H9 (cell line): ENCODE data around the gene CLIC1. TPM values are rescaled to one million over a fixed set of nuclear protein-coding genes. Genes with fewer than 3 reads are reported as not detected.

Experiments
- DNase-seq: peaks from one replicate; pipeline ENCODE4 v3.0.0-alpha.2; 2017
- H2AFZ ChIP-seq: one replicate; pipeline ENCODE4 v1.6.1; 2013; ENCODE audit warnings: mild to moderate bottlenecking, low read length, control low read depth, moderate library complexity
- H2AK5ac ChIP-seq: 2 replicates; pipeline ENCODE4 v1.6.1; 2013; ENCODE audit warnings: low read length, control low read depth, mixed read lengths; ENCODE audit not compliant: insufficient read length
- H2BK120ac ChIP-seq: one replicate; pipeline ENCODE4 v1.6.1; 2013; ENCODE audit warnings: low read depth, mild to moderate bottlenecking, low read length, control low read depth, inconsistent platforms; ENCODE audit not compliant: poor library complexity, severe bottlenecking
- H2BK12ac ChIP-seq: 2 replicates; pipeline ENCODE4 v1.6.1; 2013; ENCODE audit warnings: low read length, control low read depth, mixed read lengths, low read depth; ENCODE audit not compliant: insufficient read length
- H2BK15ac ChIP-seq: 2 replicates; pipeline ENCODE4 v1.6.1; 2013; ENCODE audit warnings: low read depth, low read length, control low read depth
- H2BK20ac ChIP-seq: one replicate; pipeline ENCODE4 v1.6.1; 2013; ENCODE audit warnings: low read depth, mild to moderate bottlenecking, low read length, control low read depth, inconsistent platforms; ENCODE audit not compliant: poor library complexity, severe bottlenecking
- H2BK5ac ChIP-seq: 2 replicates; pipeline ENCODE4 v1.6.1; 2013; ENCODE audit warnings: low read length, control low read depth, mixed read lengths; ENCODE audit not compliant: insufficient read length
- H3K14ac ChIP-seq: 2 replicates; pipeline ENCODE4 v1.6.1; 2013; ENCODE audit warnings: low read length, control low read depth; ENCODE audit not compliant: insufficient read depth
- H3K18ac ChIP-seq: 2 replicates; pipeline ENCODE4 v1.6.1; 2013; ENCODE audit warnings: low read depth, mild to moderate bottlenecking, mixed read lengths, low read length, control low read depth; ENCODE audit not compliant: insufficient read length
- H3K23ac ChIP-seq: 2 replicates; pipeline ENCODE4 v1.6.1; 2013; ENCODE audit warnings: low read length, control low read depth, mixed read lengths, low read depth; ENCODE audit not compliant: insufficient read length
- H3K23me2 ChIP-seq: 2 replicates; pipeline ENCODE4 v1.6.1; 2013; ENCODE audit warnings: low read depth, mild to moderate bottlenecking, mixed read lengths, low read length, control low read depth; ENCODE audit not compliant: insufficient read length, poor library complexity, severe bottlenecking
- H3K27ac ChIP-seq: 2 replicates; pipeline ENCODE4 v1.5.1; 2013; ENCODE audit warnings: low read length, control low read depth, mixed read lengths, low read depth; ENCODE audit not compliant: insufficient read length
- H3K27me3 ChIP-seq: 2 replicates; pipeline ENCODE4 v1.6.1; 2013; ENCODE audit warnings: low read length, control low read depth, inconsistent platforms; ENCODE audit not compliant: insufficient read depth
- H3K4ac ChIP-seq: 2 replicates; pipeline ENCODE4 v1.6.1; 2013; ENCODE audit warnings: low read depth, mild to moderate bottlenecking, control low read depth, inconsistent platforms, low read length, moderate library complexity
- H3K4me1 ChIP-seq: 2 replicates; pipeline ENCODE4 v1.6.1; 2013; ENCODE audit warnings: low read length, control low read depth, inconsistent platforms; ENCODE audit not compliant: insufficient read depth
- H3K4me2 ChIP-seq: 2 replicates; pipeline ENCODE4 v1.6.1; 2013; ENCODE audit warnings: low read length, control low read depth, mixed read lengths; ENCODE audit not compliant: insufficient read length, insufficient read depth
- H3K56ac ChIP-seq: 2 replicates; pipeline ENCODE4 v1.6.1; 2013; ENCODE audit warnings: low read depth, mild to moderate bottlenecking, mixed read lengths, low read length, control low read depth; ENCODE audit not compliant: insufficient read length
- H3K79me1 ChIP-seq: 2 replicates; pipeline ENCODE4 v1.6.1; 2013; ENCODE audit warnings: low read depth, mild to moderate bottlenecking, moderate library complexity, low read length, control low read depth, inconsistent platforms; ENCODE audit not compliant: insufficient read depth, poor library complexity, severe bottlenecking
- H3K79me2 ChIP-seq: 2 replicates; pipeline ENCODE4 v1.6.1; 2013; ENCODE audit warnings: low read length, control low read depth, inconsistent platforms; ENCODE audit not compliant: insufficient read depth
- H3K9ac ChIP-seq: 2 replicates; pipeline ENCODE4 v1.6.1; 2013; ENCODE audit warnings: low read length, control low read depth, mixed read lengths; ENCODE audit not compliant: insufficient read length; ENCODE audit errors: extremely low read depth
- H3K9me3 ChIP-seq: one replicate; pipeline ENCODE4 v1.6.1; 2013; ENCODE audit warnings: low read depth, low read length, inconsistent platforms; ENCODE audit not compliant: control insufficient read depth
- H3T11ph ChIP-seq: one replicate; pipeline ENCODE4 v1.6.1; 2013; ENCODE audit warnings: mild to moderate bottlenecking, low read length, control low read depth, inconsistent platforms
- H4K20me1 ChIP-seq: one replicate; pipeline ENCODE4 v1.6.1; 2013; ENCODE audit not compliant: control insufficient read depth, insufficient read length, insufficient read depth
- H4K5ac ChIP-seq: 2 replicates; pipeline ENCODE4 v1.6.1; 2013; ENCODE audit warnings: low read depth, mild to moderate bottlenecking, mixed read lengths, low read length, control low read depth; ENCODE audit not compliant: insufficient read length
- H4K8ac ChIP-seq: replicated peaks from 2 replicates; pipeline ENCODE4 v1.6.1; 2013; ENCODE audit warnings: low read length, control low read depth, mixed read lengths, low read depth; ENCODE audit not compliant: insufficient read length
- H4K91ac ChIP-seq: 2 replicates; pipeline ENCODE4 v1.6.1; 2013; ENCODE audit warnings: low read depth, mild to moderate bottlenecking, moderate library complexity, mixed read lengths, low read length, control low read depth; ENCODE audit not compliant: insufficient read length
- H3K27ac Mint-ChIP-seq, 3 experiments: 2 replicates in 2 of 3; 3 replicates in 1 of 3; pipeline ENCODE4 v1.8.0; 2020 to 2021; ENCODE audit warnings: mixed read lengths in 3 of 3, mild to moderate bottlenecking in 1 of 3, moderate library complexity in 1 of 3
- H3K27me3 Mint-ChIP-seq: 2 replicates; pipeline ENCODE4 v1.8.0; 2021; ENCODE audit warnings: low read depth, mild to moderate bottlenecking, moderate library complexity, mixed read lengths
- H3K36me3 Mint-ChIP-seq, 3 experiments: 2 replicates in 2 of 3; 3 replicates in 1 of 3; pipeline ENCODE4 v1.8.0; 2020 to 2021; ENCODE audit warnings: low read depth in 3 of 3, mixed read lengths in 3 of 3; ENCODE audit not compliant: insufficient read depth in 1 of 3
- H3K4me1 Mint-ChIP-seq, 2 experiments: 2 replicates each; pipeline ENCODE4 v1.8.0; 2020; ENCODE audit warnings: mixed read lengths in 2 of 2
- H3K4me3 Mint-ChIP-seq, 2 experiments: 2 replicates in 1 of 2; 3 replicates in 1 of 2; pipeline ENCODE4 v1.8.0; 2020 to 2021; ENCODE audit warnings: mild to moderate bottlenecking in 2 of 2, mixed read lengths in 2 of 2, moderate library complexity in 1 of 2
- H3K9me3 Mint-ChIP-seq, 2 experiments: 2 replicates in 1 of 2; 3 replicates in 1 of 2; pipeline ENCODE4 v1.8.0; 2020; ENCODE audit warnings: mild to moderate bottlenecking in 2 of 2, mixed read lengths in 2 of 2, moderate library complexity in 1 of 2
- WGBS: extraction: QIAGEN DNeasy Blood & Tissue Kit; methylation state at CpG from one replicate; pipeline ENCODE4 v1.1.7; 2013; ENCODE audit warnings: missing lambda C conversion rate, low lambda C conversion rate, mixed read lengths; ENCODE audit not compliant: insufficient read length; ENCODE audit errors: extremely low coverage; 5-methylcytosine and 5-hydroxymethylcytosine counted together
- total RNA-seq: library from RNA; stranded (reverse); gene quantifications from 2 replicates; pipeline ENCODE4 v1.2.1, GENCODE V29; 2021
- TF ChIP-seq, protein P1 (sequence below): fragments of 200-600 bp; sonication (generic); conservative IDR thresholded peaks from 3 replicates; pipeline ENCODE4 v1.8.0; 2021; ENCODE audit warnings: antibody characterized with exemption, mild to moderate bottlenecking

Gene CLIC1
- total RNA-seq, 1 experiment from 2014 or later: 265 TPM

GRCh38 chr6:31765559-31765909 is 29.2 kb upstream of the CLIC1 start:
- Histone ChIP-seq H3K4me2 (no peak overlapping the region), H3K27me3 (no peaks in the 10 kb centered on the region), H4K91ac (no peak overlapping the region), H2BK5ac (no peak overlapping the region), H4K5ac (no peak overlapping the region), H3T11ph (no peak overlapping the region), H2BK20ac (no peak overlapping the region), H3K79me1 (no peaks in the 10 kb centered on the region), H3K27ac (no peak overlapping the region), H2BK12ac (no peak overlapping the region), H3K23me2 (no peaks in the 10 kb centered on the region), H3K79me2 (no peaks in the 10 kb centered on the region), H4K20me1 (no peaks in the 10 kb centered on the region), H3K4me1 (no peaks in the 10 kb centered on the region), H2AFZ (no peak overlapping the region), H3K18ac (no peak overlapping the region), H3K23ac (no peak overlapping the region), H2AK5ac (no peak overlapping the region), H3K9ac (no peak overlapping the region), H3K14ac (no peak overlapping the region), H3K56ac (no peak overlapping the region), H3K4ac (no peak overlapping the region), H2BK15ac (no peak overlapping the region), H3K9me3 (no peaks in the 10 kb centered on the region), H2BK120ac (no peak overlapping the region), H4K8ac (no peak overlapping the region)
- Mint-ChIP-seq H3K9me3 (no peaks in the 10 kb centered on the region; a peak in 1 of 5 replicates), H3K36me3 (peaks cover 8 to 26% (median 16%) of the 10 kb centered on the region in 3 experiments), H3K27me3 (no peaks in the 10 kb centered on the region; the same call in 1 of the 2 replicates), H3K4me3 (no peak overlapping the region), H3K27ac (peak overlapping the region in 1 of 3 experiments; percentile 69; a peak in 4 of 7 replicates), H3K4me1 (peaks cover 25 to 27% of the 10 kb centered on the region in 2 experiments)
- WGBS: no CpG with 5 or more reads among the region's 9 CpGs
- no peak for DNase-seq
- TF ChIP-seq, protein P1, sequence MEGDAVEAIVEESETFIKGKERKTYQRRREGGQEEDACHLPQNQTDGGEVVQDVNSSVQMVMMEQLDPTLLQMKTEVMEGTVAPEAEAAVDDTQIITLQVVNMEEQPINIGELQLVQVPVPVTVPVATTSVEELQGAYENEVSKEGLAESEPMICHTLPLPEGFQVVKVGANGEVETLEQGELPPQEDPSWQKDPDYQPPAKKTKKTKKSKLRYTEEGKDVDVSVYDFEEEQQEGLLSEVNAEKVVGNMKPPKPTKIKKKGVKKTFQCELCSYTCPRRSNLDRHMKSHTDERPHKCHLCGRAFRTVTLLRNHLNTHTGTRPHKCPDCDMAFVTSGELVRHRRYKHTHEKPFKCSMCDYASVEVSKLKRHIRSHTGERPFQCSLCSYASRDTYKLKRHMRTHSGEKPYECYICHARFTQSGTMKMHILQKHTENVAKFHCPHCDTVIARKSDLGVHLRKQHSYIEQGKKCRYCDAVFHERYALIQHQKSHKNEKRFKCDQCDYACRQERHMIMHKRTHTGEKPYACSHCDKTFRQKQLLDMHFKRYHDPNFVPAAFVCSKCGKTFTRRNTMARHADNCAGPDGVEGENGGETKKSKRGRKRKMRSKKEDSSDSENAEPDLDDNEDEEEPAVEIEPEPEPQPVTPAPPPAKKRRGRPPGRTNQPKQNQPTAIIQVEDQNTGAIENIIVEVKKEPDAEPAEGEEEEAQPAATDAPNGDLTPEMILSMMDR: no peak
